A673 (cell line): Measurements from ENCODE around the gene PARVB. TPM values are rescaled to one million over a fixed set of nuclear protein-coding genes. Genes with fewer than 3 reads are reported as not detected.
"Not testable (repeated sequence)": the region's sequence is repeated elsewhere in the genome, so short reads cannot be mapped to it uniquely, and the experiment has no call there.

Source experiments
- BruUV-seq: library from RNA; stranded (reverse); fragments of 400-500 nt; replicated peaks from 2 replicates; lab custom pipeline; 2021; lab: Mats Ljungman, UMichigan
- CTCF ChIA-PET: fragments of 300-600 bp; sonication (Branson Sonifier 250); formaldehyde crosslinking; loops from one replicate; lab custom pipeline; 2022; ENCODE audit warnings: antibody characterized with exemption; lab: Charles Lee
- POLR2A ChIA-PET: fragments of 300-600 bp; sonication (Branson Sonifier 250); formaldehyde crosslinking; loops from one replicate; lab custom pipeline; 2022; ENCODE audit warnings: antibody characterized with exemption; ENCODE audit not compliant: low non-redundant PET; lab: Charles Lee
- DNase-seq: peaks from one replicate; pipeline ENCODE4 v3.0.0-alpha.2; 2015; ENCODE audit warnings: low spot score
- H3K27ac ChIP-seq: fragments of 200-600 bp; sonication (generic); 2 replicates; pipeline ENCODE4 v1.5.1; 2016; ENCODE audit warnings: mixed run types, low read depth, mild to moderate bottlenecking, mixed read lengths, antibody characterized with exemption, low read length; ENCODE audit not compliant: poor library complexity, severe bottlenecking
- H3K27me3 ChIP-seq: fragments of 200-600 bp; sonication (generic); replicated peaks from 2 replicates; pipeline ENCODE4 v1.6.1; 2017; ENCODE audit warnings: mixed run types, low read depth, mild to moderate bottlenecking, mixed read lengths, antibody characterized with exemption, low read length; ENCODE audit not compliant: insufficient read depth, poor library complexity
- H3K36me3 ChIP-seq: fragments of 200-600 bp; sonication (generic); 2 replicates; pipeline ENCODE4 v1.6.1; 2016; ENCODE audit warnings: mixed run types, mild to moderate bottlenecking, mixed read lengths, antibody characterized with exemption, low read length; ENCODE audit not compliant: insufficient read depth, poor library complexity, severe bottlenecking
- H3K4me1 ChIP-seq: fragments of 200-600 bp; sonication (generic); 2 replicates; pipeline ENCODE4 v1.6.1; 2017; ENCODE audit warnings: mixed run types, mild to moderate bottlenecking, mixed read lengths, antibody characterized with exemption, low read length; ENCODE audit not compliant: insufficient read depth, poor library complexity, severe bottlenecking
- H3K4me3 ChIP-seq: fragments of 200-600 bp; sonication (generic); 2 replicates; pipeline ENCODE4 v1.5.1; 2016; ENCODE audit warnings: low read depth, mixed run types, mild to moderate bottlenecking, mixed read lengths, low read length; ENCODE audit not compliant: poor library complexity, severe bottlenecking
- H3K9me3 ChIP-seq: fragments of 200-600 bp; sonication (generic); 2 replicates; pipeline ENCODE4 v1.6.1; 2016; ENCODE audit warnings: mixed run types, low read depth, mild to moderate bottlenecking, mixed read lengths, antibody characterized with exemption, low read length; ENCODE audit not compliant: poor library complexity, severe bottlenecking
- CTCF ChIP-seq: fragments of 300-800, 200-600 bp; sonication (generic); conservative IDR thresholded peaks from 2 replicates; pipeline ENCODE4 v1.5.1; 2017; ENCODE audit warnings: low read depth, mild to moderate bottlenecking, antibody characterized with exemption, low read length, moderate library complexity, mixed read lengths
- EZH2 ChIP-seq: fragments of 200-600 bp; sonication (generic); IDR thresholded peaks from 2 replicates; pipeline ENCODE4 v1.6.1; 2017; ENCODE audit warnings: borderline replicate concordance, low read depth, mild to moderate bottlenecking, mixed read lengths, antibody characterized with exemption, low read length; ENCODE audit not compliant: poor library complexity, severe bottlenecking
- intact Hi-C: fragments of 100-400 bp; cut with micrococcal nuclease; formaldehyde crosslinking; loops from one replicate; pipeline ENCODE4 v1.10.0; 2022; ENCODE audit not compliant: unreplicated experiment
- total RNA-seq: library from RNA; stranded (reverse); gene quantifications from 2 replicates; pipeline ENCODE4 v1.2.3, GENCODE V29; 2021

Gene PARVB
- total RNA-seq, 1 experiment from 2014 or later, result 18.3 TPM

DNA sequence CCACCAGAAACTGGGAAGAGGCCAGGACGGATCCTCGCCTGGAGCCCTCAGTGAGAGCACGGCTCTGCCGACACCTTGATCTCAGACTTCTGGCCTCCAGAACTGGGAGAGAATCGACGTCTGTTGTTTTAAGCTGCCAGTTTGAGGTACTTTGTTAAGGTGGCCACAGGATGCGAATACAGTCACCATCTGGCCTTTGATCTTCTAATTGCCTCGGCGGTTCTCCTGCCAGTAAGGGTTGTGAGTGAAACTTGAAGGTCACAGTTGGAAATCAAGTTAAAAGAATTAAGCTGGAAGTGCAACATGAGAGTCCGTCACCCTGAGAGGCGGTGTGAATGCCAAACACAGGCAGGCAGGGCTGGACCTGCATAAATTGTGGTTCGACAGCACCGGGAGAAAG, 27.9 kb downstream of the PARVB start:
- ChIA-PET CTCF (no interaction called here), POLR2A (no interaction called here)
- no peak overlapping the region for H3K4me3 ChIP-seq
- no peaks in the 10 kb centered on the region for H3K36me3 ChIP-seq
- H3K9me3 ChIP-seq, result no peaks in the 10 kb centered on the region
- H3K4me1 ChIP-seq, result peaks cover under 1% of the 10 kb centered on the region
- DNase-seq, result no peak
- TF ChIP-seq EZH2, result no peak
- TF ChIP-seq CTCF, result no peak
- no peaks in the 10 kb centered on the region for H3K27me3 ChIP-seq
- BruUV-seq, result no TSS peak
- intact Hi-C loops, result no loop called here
- H3K27ac ChIP-seq, result no peak overlapping the region

- intact Hi-C loops, result no loop called here
- peaks cover 9% of the 10 kb centered on the region for H3K4me1 ChIP-seq
- H3K4me3 ChIP-seq, result no peak overlapping the region
- ChIA-PET CTCF (no interaction called here), POLR2A (no interaction called here)
- no peak for DNase-seq
- TF ChIP-seq EZH2, result no peak
- no TSS peak for BruUV-seq
- no peaks in the 10 kb centered on the region for H3K27me3 ChIP-seq
- no peaks in the 10 kb centered on the region for H3K9me3 ChIP-seq
- H3K27ac ChIP-seq, result no peak overlapping the region
- H3K36me3 ChIP-seq, result no peaks in the 10 kb centered on the region
Observed at GRCh38 chr22:44055805-44056204, 31.7 kb downstream of the PARVB start.

- BruUV-seq, result not testable (repeated sequence)
Observed at GRCh38 chr22:44056649-44057048, 32.5 kb downstream of the PARVB start.

GRCh38 chr22:44057401-44057987, 33.4 kb downstream of the PARVB start:
- H3K4me3 ChIP-seq, result no peak overlapping the region
- no peak for DNase-seq
- peaks cover 9% of the 10 kb centered on the region for H3K4me1 ChIP-seq
- no peaks in the 10 kb centered on the region for H3K27me3 ChIP-seq
- ChIA-PET POLR2A (no interaction called here), CTCF (no interaction called here)
- H3K27ac ChIP-seq, result peak overlapping the region; percentile 62
- intact Hi-C loops, result no loop called here
- no peaks in the 10 kb centered on the region for H3K36me3 ChIP-seq
- no peak for TF ChIP-seq EZH2
- no peak for TF ChIP-seq CTCF
- no peaks in the 10 kb centered on the region for H3K9me3 ChIP-seq
- no TSS peak for BruUV-seq

More at GRCh38 chr22:44056649-44057048, 32.5 kb downstream of the PARVB start:
- DNase-seq, H3K27ac ChIP-seq, H3K4me1 ChIP-seq, CTCF ChIA-PET, H3K27me3 ChIP-seq, intact Hi-C loops, POLR2A ChIA-PET, H3K9me3 ChIP-seq, H3K36me3 ChIP-seq, H3K4me3 ChIP-seq: not testable (repeated sequence)
